Islet precursor cell (in vitro differentiated cells): ENCODE data around the gene ZNF644.
A peak's percentile ranks its signal among the peaks of the same experiment; 100 is the strongest.
"Not testable (repeated sequence)": the region's sequence is repeated elsewhere in the genome, so short reads cannot be mapped to it uniquely, and the experiment has no call there.

Experiments
- DNase-seq: peaks from one replicate; pipeline ENCODE4 v3.0.0-alpha.2; 2018

Gene ZNF644

GRCh38 chr1:90925928-90926869, 95.6 kb downstream of the ZNF644 start:
- DNase-seq, result peak; percentile 77

- DNase-seq, result no peak
Observed at GRCh38 chr1:90924982-90925381, 96.9 kb downstream of the ZNF644 start.

GRCh38 chr1:90922996-90923395, 98.8 kb downstream of the ZNF644 start:
- DNase-seq, result no peak

- DNase-seq, result no peak
Observed at GRCh38 chr1:90922202-90922601, 99.6 kb downstream of the ZNF644 start.

GRCh38 chr1:90919900-90920299, 101.9 kb downstream of the ZNF644 start:
- DNase-seq, result no peak

GRCh38 chr1:90919190-90919719, 102.6 kb downstream of the ZNF644 start:
- DNase-seq, result no peak

- no peak for DNase-seq
Observed at GRCh38 chr1:90911353-90911752, 110.5 kb downstream of the ZNF644 start.

- DNase-seq, result no peak
Observed at GRCh38 chr1:90902672-90903071, 119.2 kb downstream of the ZNF644 start.

- DNase-seq, result no peak
Observed at GRCh38 chr1:90899263-90899662, 122.6 kb downstream of the ZNF644 start.

- DNase-seq, result not testable (repeated sequence)
Observed at GRCh38 chr1:90893679-90894078, 128.2 kb downstream of the ZNF644 start.

- DNase-seq, result not testable (repeated sequence)
Observed at GRCh38 chr1:90892884-90893283, 129.0 kb downstream of the ZNF644 start.

GRCh38 chr1:90892196-90892595, 129.6 kb downstream of the ZNF644 start:
- DNase-seq, result not testable (repeated sequence)

- not testable (repeated sequence) for DNase-seq
Observed at GRCh38 chr1:90891756-90892155, 130.1 kb downstream of the ZNF644 start.

GRCh38 chr1:90882221-90882620, 139.6 kb downstream of the ZNF644 start:
- DNase-seq, result no peak

- no peak for DNase-seq
Observed at GRCh38 chr1:90881034-90881433, 140.8 kb downstream of the ZNF644 start.

GRCh38 chr1:90879281-90879680, 142.6 kb downstream of the ZNF644 start:
- DNase-seq, result no peak

GRCh38 chr1:90876101-90876500, 145.7 kb downstream of the ZNF644 start:
- DNase-seq, result no peak
